ENCODE results near the gene MICU1.

- no peak for TF ChIP-seq CTCF (IDR thresholded peaks at IDR 0.05)
- no peak for TF ChIP-seq KAT7 (CRISPR knock-in tag; IDR thresholded peaks at IDR 0.05; ENCODE audit: borderline replicate concordance)
- no peak for TF ChIP-seq TP53 (CRISPR knock-in tag; IDR thresholded peaks at IDR 0.05)
- TF ChIP-seq PRDM15 (CRISPR knock-in tag; IDR thresholded peaks at IDR 0.05) = no peak
- no peak for TF ChIP-seq E2F4 (CRISPR knock-in tag; IDR thresholded peaks at IDR 0.05; ENCODE audit: borderline replicate concordance, low read depth)
- no peak for TF ChIP-seq ZNF512 (CRISPR knock-in tag; IDR thresholded peaks at IDR 0.05; ENCODE audit: borderline replicate concordance)
- no peak for TF ChIP-seq CREM (CRISPR knock-in tag; IDR thresholded peaks at IDR 0.05)
- no peak for TF ChIP-seq TEAD4 (CRISPR knock-in tag; IDR thresholded peaks at IDR 0.05)
- TF ChIP-seq AFF4 (CRISPR knock-in tag; IDR thresholded peaks at IDR 0.05; ENCODE audit: borderline replicate concordance) = no peak
- TF ChIP-seq JUN (CRISPR knock-in tag; IDR thresholded peaks at IDR 0.05) = no peak
Measured at GRCh38 chr10:72353965-72354355, 271.9 kb downstream of the MICU1 start.
